A549 (cell line): Measurements from ENCODE around the gene PSAPL1.

Source experiments
- E2F6 ChIP-seq: IDR thresholded peaks from 2 replicates; pipeline ENCODE4 v1.6.1; 2012; ENCODE audit warnings: low read depth, borderline replicate concordance
- MAZ ChIP-seq: fragments of 150-350 bp; IDR thresholded peaks from 2 replicates; pipeline ENCODE4 v1.6.1; 2014; ENCODE audit warnings: antibody characterized with exemption, low read depth, low read length, borderline replicate concordance

- TF ChIP-seq E2F6 (no peak), MAZ (no peak)
Observed at GRCh38 chr4:7447236-7447635, 12.5 kb upstream of the PSAPL1 start.
